GM18867 (cell line): Measurements from ENCODE around the gene TMEM238.

Source experiments
- ATAC-seq: cut with Tn5 transposase; IDR thresholded peaks from one replicate; pipeline ENCODE4 v1.9.1; 2021; ENCODE audit warnings: mild to moderate bottlenecking, moderate library complexity; ENCODE audit not compliant: unreplicated experiment

Gene TMEM238

GRCh38 chr19:55382013-55382412 is 2.1 kb downstream of the TMEM238 start:
- no peak for ATAC-seq

DNA sequence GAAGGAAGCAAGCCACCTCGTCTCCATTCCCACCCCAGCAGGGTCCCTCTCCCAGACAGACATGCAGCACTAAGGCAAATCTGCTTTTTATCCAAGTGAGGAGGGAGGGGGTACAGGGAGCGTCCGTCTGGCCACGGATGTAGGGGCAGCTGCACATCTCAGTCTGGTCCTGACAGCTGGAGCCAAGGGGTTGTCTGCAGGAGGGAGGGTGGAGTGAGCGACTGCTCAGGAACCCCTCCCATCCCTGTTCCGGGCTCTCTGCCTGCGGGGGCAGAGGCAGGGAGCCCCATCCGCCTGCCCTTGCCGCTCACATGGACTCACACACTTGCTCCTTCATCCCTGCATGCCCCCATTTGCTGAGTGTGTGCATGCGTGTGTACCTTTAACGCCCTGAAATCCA is 4.9 kb downstream of the TMEM238 start:
- ATAC-seq, result no peak

DNA sequence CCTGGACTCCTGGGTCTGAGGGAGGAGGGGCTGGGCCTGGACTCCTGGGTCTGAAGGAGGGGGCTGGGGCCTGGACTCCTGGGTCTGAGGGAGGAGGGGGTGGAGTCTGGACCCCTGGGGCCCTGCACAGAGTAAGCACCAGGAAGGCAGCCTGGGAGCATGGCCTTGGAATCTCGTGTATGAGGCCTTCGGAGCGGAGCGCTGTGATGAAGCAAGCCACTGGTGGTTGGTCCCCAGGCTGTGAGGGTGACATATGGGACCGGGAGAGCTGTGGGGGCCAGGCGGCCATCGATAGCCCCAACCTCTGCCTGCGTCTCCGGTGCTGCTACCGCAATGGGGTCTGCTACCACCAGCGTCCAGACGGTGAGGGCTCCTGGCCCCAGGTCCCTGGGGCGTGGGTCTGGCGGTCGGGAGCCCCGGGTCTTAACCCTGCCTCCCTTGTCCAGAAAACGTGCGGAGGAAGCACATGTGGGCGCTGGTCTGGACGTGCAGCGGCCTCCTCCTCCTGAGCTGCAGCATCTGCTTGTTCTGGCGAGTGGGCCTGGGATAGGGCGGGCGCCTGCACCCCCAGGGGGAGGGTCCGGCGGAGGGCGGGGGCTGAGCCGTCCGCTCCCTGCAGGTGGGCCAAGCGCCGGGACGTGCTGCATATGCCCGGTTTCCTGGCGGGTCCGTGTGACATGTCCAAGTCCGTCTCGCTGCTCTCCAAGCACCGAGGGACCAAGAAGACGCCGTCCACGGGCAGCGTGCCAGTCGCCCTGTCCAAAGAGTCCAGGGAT is 6.5 kb downstream of the TMEM238 start:
- no peak for ATAC-seq

GRCh38 chr19:55376241-55376933 is 7.7 kb downstream of the TMEM238 start, which contains the start of gene TMEM190:
Gene TMEM190, plus strand, starts transcription at chr19:55376826. Its CDS starts 28 bp downstream, at chr19:55376854.
- no peak for ATAC-seq

GRCh38 chr19:55373993-55374757 is 9.9 kb downstream of the TMEM238 start:
- ATAC-seq, result no peak

- no peak for ATAC-seq
Observed at GRCh38 chr19:55373306-55373992, 10.6 kb downstream of the TMEM238 start.

DNA sequence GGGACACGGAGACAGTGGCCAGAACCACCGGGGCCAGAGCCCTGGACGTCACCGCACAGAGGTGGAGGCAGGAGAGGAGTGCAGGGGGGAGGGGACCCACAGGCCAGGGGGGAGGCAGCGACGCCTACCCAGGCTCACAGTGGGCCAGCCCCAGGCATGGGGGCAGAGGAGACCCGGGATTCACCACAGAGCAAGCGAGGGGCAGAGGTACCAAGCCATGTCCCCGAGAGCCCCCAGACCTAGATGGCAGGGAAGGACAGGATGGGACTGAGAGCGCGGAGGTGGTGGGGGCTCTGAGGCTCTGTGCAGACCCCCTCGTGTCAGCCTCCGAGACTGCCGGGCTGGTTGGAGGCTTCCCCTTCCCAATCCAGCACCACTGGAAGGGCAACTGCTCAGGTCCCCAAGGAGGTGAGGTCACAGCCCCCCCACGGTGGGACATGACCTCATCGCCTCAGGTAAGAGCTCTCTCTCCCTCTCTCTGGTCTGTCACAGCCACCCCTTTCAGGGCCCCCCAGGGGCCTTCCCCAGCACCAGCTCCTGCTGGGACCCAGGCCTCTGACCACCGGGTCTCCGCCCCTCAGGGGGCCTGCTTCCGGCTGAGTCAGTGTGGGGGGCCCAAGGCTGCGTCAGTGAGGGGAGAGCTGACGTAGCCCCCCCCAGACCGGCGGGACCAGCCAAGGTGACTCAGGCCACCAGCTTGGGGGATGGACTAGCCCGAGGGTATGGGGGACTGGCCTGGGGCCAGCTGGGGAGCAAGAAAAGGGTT is 11.6 kb downstream of the TMEM238 start:
- ATAC-seq, result no peak

- no peak for ATAC-seq
Observed at GRCh38 chr19:55370305-55370988, 13.6 kb downstream of the TMEM238 start, which contains the start of gene IL11. Gene IL11, minus strand, starts transcription at chr19:55370463. Its CDS starts 153 bp downstream, at chr19:55370310.

GRCh38 chr19:55369653-55370304 is 14.3 kb downstream of the TMEM238 start:
- no peak for ATAC-seq

GRCh38 chr19:55368701-55369563 is 15.2 kb downstream of the TMEM238 start:
- ATAC-seq, result no peak

- ATAC-seq, result no peak
Observed at GRCh38 chr19:55368106-55368505, 16.0 kb downstream of the TMEM238 start.

GRCh38 chr19:55366790-55367189 is 17.3 kb downstream of the TMEM238 start:
- no peak for ATAC-seq

GRCh38 chr19:55365964-55366363 is 18.1 kb downstream of the TMEM238 start:
- ATAC-seq, result no peak

DNA sequence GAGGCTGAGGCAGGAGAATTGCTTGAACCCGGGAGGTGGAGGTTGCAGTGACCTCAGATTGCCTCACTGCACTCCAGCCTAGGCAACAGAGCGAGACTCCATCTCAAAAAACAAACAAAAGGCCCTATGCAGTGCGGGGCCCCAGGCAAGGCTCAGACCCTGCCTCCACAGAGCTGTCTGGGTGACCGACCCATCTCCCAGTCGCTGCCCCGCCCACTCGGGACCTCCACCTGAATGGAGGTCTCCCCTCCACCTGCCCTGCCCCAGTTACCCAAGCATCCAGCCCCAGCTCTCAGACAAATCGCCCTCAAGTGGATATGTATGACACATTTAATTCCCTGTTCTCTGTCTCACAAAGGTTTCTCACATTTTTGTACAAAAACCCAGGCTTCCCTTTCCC is 18.8 kb downstream of the TMEM238 start:
- no peak for ATAC-seq

- ATAC-seq, result no peak
Observed at GRCh38 chr19:55362990-55363716, 20.9 kb downstream of the TMEM238 start, which contains the start of gene GARIN5B. Gene GARIN5B, minus strand, starts transcription at chr19:55363260. Its CDS starts 194 bp downstream, at chr19:55363066.

DNA sequence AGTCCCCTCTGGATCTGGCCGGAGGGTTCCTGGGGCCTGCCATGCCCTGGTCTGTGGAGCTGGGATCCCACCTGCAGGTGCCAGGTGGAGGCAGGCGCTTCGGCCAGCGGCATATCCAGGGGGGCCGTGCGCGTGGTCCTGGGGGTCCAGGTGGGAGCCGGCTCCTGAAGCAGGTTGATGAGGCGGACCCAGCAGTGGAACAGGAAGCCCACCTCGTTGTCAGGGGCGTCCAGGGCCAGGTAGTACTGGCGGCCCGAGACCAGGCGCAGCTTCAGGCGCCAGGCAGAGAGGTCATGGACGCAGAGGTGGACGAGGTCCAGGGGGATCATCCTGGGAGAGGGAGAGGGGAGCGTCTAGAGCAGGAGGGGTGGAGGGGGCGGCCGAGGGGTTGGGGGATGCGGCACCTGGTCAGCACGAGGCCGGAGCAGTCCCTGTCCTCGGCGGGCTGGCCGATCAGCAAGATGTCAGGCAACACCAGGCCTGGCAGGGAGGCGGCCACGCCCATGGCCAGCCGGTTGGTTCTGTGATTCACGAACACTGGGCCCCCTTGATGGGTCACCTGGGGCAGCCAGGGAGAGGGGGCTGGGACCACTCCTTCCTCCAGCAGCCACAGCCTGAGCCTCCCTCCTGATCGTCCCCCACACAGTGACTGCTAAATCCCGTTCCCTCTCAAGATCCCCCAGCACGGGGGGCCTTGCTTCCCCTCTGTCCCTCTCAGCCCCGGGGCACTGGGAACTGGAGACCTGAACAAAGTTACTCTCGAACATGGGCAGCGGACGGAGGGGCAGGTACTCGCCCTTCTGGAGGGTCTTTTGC is 21.7 kb downstream of the TMEM238 start:
- ATAC-seq, result no peak
